Sigmoid colon (tissue), 7 donors: Measurements from ENCODE around the gene FXR2. TPM values are rescaled to one million over a fixed set of nuclear protein-coding genes. Genes with fewer than 3 reads are reported as not detected.

Source experiments
- DNase-seq: peaks from one replicate; pipeline ENCODE4 v3.0.0-alpha.2; 2019
- H3K27ac ChIP-seq, 4 donors: fragments of 200-600 bp; sonication (generic); one replicate each; pipeline ENCODE4 v1.5.1; 2016 to 2019; ENCODE audit warnings: mild to moderate bottlenecking in 1 of 4
- H3K27me3 ChIP-seq, 3 donors: fragments of 200-600 bp; sonication (generic); one replicate each; pipeline ENCODE4 v1.5.1; 2019; ENCODE audit warnings: mild to moderate bottlenecking in 1 of 3
- H3K36me3 ChIP-seq, 4 donors: fragments of 200-600 bp; sonication (generic); one replicate each; pipeline ENCODE4 v1.5.1; 2016 to 2019
- H3K4me1 ChIP-seq, 4 donors: fragments of 200-600 bp; sonication (generic); one replicate each; pipeline ENCODE4 v1.5.1; 2017 to 2019
- H3K4me3 ChIP-seq, 4 donors: fragments of 200-600 bp; sonication (generic); one replicate each; pipeline ENCODE4 v1.5.1; 2017 to 2019; ENCODE audit warnings: mild to moderate bottlenecking in 2 of 4, moderate library complexity in 1 of 4
- H3K9me3 ChIP-seq, 4 donors: fragments of 200-600 bp in 3 of 4; sonication (generic) in 3 of 4; one replicate each; pipeline versions ENCODE4 v1.5.1 to v1.6.1; 2013 to 2019
- EP300 ChIP-seq, 4 donors: sonication (generic); formaldehyde crosslinking; IDR thresholded peaks; one replicate each; pipeline ENCODE4 v1.6.1; 2017; ENCODE audit warnings: antibody characterized with exemption in 4 of 4
- POLR2A ChIP-seq, 2 donors: fragments of 450-650 bp; IDR thresholded peaks; one replicate each; pipeline ENCODE4 v1.6.1; 2016; ENCODE audit warnings: antibody characterized with exemption in 2 of 2, mild to moderate bottlenecking in 2 of 2, moderate library complexity in 2 of 2
- POLR2AphosphoS5 ChIP-seq, 4 donors: sonication (generic); formaldehyde crosslinking; IDR thresholded peaks; one replicate each; pipeline ENCODE4 v1.6.1; 2017; ENCODE audit warnings: antibody characterized with exemption in 4 of 4
- WGBS, 2 donors: extraction: QIAGEN DNeasy Blood & Tissue Kit; methylation state at CpG; one replicate each; pipeline ENCODE4 v1.1.7; 2013; 5-methylcytosine and 5-hydroxymethylcytosine counted together
- intact Hi-C: fragments of 100-400 bp; cut with DNase I; formaldehyde crosslinking; loops from one replicate; pipeline ENCODE4 v1.15.1; 2023
- polyA plus RNA-seq, 3 donors: library from polyadenylated mRNA; stranded (reverse); fragments of 200-250 nt; gene quantifications; one replicate each; pipeline ENCODE4 v1.2.3, GENCODE V29; 2013
- total RNA-seq, 4 donors: library from RNA; depleted of rRNA; stranded (reverse); fragments of >200 nt; gene quantifications; one replicate each; pipeline ENCODE4 v1.1.0, GENCODE V29; 2016
- TF ChIP-seq, protein P1 (sequence below), 4 experiments: fragments of 450-650 bp in 3 of 4; fragments of 200-600 bp in 1 of 4; IDR thresholded peaks; one replicate each; pipeline ENCODE4 v1.5.1; 2016 to 2019; ENCODE audit warnings: antibody characterized with exemption in 4 of 4, mild to moderate bottlenecking in 3 of 4, moderate library complexity in 2 of 4
- donor health status: healthy with polysubstance abuse.
- donor health status: Bipolar disorder and iron deficiency.
- donor health status: healthy.

The FXR2 gene
- total and polyA plus RNA-seq, 7 donors: 21.3 to 35.5 (median 33.8) TPM

DNA sequence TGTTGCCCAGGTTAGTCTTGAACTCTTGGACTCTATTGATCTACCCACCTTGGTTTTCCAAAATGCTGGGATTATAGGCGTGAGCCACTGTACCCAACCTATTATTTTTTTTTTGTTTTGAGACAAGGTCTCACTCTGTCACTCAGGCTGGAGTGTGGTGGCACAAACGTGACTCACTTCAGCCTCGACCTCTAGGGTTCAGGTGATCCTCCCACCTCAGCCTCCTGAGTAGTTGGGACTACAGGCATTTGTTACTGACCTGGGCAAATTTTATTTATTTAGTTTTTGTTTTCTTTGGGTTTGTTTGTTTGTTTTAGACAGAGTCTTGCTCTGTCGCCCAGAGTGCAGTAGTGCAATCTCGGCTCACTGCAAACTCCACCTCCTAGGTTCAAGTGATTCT is 9.0 kb upstream of the FXR2 start:
- WGBS, 2 donors: 80 to 88% methylated on average over 5 of the region's 5 CpGs
- no peak for DNase-seq
- H3K4me3 ChIP-seq: no peak overlapping the region
- H3K9me3 ChIP-seq: no peaks in the 10 kb centered on the region
- H3K27me3 ChIP-seq: no peaks in the 10 kb centered on the region
- no peak overlapping the region for H3K27ac ChIP-seq
- intact Hi-C loops: no loop called here
- TF ChIP-seq, protein P1, sequence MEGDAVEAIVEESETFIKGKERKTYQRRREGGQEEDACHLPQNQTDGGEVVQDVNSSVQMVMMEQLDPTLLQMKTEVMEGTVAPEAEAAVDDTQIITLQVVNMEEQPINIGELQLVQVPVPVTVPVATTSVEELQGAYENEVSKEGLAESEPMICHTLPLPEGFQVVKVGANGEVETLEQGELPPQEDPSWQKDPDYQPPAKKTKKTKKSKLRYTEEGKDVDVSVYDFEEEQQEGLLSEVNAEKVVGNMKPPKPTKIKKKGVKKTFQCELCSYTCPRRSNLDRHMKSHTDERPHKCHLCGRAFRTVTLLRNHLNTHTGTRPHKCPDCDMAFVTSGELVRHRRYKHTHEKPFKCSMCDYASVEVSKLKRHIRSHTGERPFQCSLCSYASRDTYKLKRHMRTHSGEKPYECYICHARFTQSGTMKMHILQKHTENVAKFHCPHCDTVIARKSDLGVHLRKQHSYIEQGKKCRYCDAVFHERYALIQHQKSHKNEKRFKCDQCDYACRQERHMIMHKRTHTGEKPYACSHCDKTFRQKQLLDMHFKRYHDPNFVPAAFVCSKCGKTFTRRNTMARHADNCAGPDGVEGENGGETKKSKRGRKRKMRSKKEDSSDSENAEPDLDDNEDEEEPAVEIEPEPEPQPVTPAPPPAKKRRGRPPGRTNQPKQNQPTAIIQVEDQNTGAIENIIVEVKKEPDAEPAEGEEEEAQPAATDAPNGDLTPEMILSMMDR (IDR thresholded peaks at IDR 0.05): no peak
- TF ChIP-seq EP300 (IDR thresholded peaks at IDR 0.05) (no peak), POLR2AphosphoS5 (IDR thresholded peaks at IDR 0.05) (no peak), POLR2A (IDR thresholded peaks at IDR 0.05) (no peak)
- peaks cover 0 to 13% (median 5%) of the 10 kb centered on the region in 4 donors for H3K36me3 ChIP-seq
- peaks cover 0 to 17% (median 14%) of the 10 kb centered on the region in 4 donors for H3K4me1 ChIP-seq

DNA sequence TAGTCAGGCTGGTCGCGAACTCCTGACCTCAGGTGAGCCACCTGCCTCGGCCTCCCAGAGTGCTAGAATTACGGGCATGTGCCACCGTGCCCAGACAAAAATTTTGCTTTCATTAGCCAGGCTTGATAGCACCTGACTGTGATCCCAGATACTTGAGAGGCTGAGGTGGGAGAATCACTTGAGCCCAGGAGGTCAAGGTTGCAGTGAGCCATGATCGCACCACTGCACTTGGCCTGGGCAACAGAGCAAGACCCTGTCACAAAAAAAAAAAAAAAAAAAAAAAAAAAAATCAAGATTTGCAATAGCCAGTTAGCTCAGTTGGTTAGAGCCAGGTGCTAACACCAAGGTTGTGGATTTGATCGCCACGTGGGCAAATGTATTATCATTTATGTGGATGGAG is 6.1 kb upstream of the FXR2 start:
- peaks cover 0 to 7% (median 3%) of the 10 kb centered on the region in 4 donors for H3K36me3 ChIP-seq
- no peaks in the 10 kb centered on the region for H3K9me3 ChIP-seq
- no peaks in the 10 kb centered on the region for H3K4me1 ChIP-seq
- H3K4me3 ChIP-seq: no peak overlapping the region
- no peak for TF ChIP-seq POLR2AphosphoS5 (IDR thresholded peaks at IDR 0.05)
- no peak for TF ChIP-seq POLR2A (IDR thresholded peaks at IDR 0.05)
- TF ChIP-seq, protein P1 (IDR thresholded peaks at IDR 0.05): no peak
- WGBS, 2 donors: 88 to 94% methylated on average over 8 of the region's 8 CpGs
- H3K27ac ChIP-seq: no peak overlapping the region
- H3K27me3 ChIP-seq: no peaks in the 10 kb centered on the region
- no peak for DNase-seq
- intact Hi-C loops: no loop called here

DNA sequence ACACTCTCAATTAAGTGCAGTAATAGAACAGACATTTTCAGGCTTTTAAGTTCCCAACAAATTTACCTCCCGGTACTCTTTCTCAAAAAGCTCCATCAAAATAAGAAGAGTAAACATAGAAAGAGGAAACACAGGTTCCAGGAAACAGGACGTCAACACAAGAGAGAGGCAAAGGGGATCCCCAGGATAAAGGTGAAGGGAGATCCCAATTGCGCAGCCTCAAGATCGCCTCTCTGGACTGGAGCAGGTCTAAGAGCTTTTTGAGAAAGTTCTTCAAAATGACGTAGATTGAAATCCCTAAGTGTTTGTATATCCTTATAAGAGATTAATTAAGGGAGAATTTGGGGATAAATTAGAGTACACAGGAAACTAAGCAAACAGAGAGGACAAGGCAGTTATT is 3.9 kb upstream of the FXR2 start:
- peaks cover 0 to 11% (median 11%) of the 10 kb centered on the region in 4 donors for H3K4me1 ChIP-seq
- DNase-seq: no peak
- H3K36me3 ChIP-seq: no peaks in the 10 kb centered on the region
- H3K4me3 ChIP-seq: no peak overlapping the region
- H3K27ac ChIP-seq: no peak overlapping the region
- intact Hi-C loops: no loop called here
- no peaks in the 10 kb centered on the region for H3K27me3 ChIP-seq
- WGBS, 2 donors: 67 to 76% methylated on average over 5 of the region's 5 CpGs
- H3K9me3 ChIP-seq: no peaks in the 10 kb centered on the region
- TF ChIP-seq, protein P1 (IDR thresholded peaks at IDR 0.05): no peak
- TF ChIP-seq POLR2AphosphoS5 (IDR thresholded peaks at IDR 0.05): no peak
- no peak for TF ChIP-seq POLR2A (IDR thresholded peaks at IDR 0.05)
- no peak for TF ChIP-seq EP300 (IDR thresholded peaks at IDR 0.05)

DNA sequence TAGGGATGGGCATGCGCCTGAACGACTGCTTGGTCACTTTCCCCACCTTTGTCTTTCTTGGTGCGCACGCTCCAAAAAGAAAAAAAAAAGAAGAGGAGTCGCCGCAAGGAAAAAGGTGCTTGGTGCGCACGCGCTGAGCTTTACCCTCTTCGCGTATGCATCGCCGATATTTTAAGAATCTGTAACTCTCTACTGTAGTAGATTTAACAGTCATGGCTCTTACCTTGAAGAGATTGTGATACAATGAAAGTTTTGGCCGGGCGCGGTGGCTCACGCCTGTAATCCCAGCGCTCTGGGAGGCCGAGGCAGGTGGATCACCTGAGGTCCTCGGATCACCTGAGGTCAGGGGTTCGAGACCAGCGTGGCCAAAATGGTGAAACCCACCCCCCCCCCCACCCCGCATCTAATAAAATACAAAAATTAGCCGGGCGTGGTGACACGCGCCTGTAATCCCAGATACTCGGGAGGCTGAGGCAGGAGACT is 609 bp upstream of the FXR2 start:
- no peaks in the 10 kb centered on the region for H3K27me3 ChIP-seq
- TF ChIP-seq EP300 (IDR thresholded peaks at IDR 0.05): no peak
- peak; percentile 5 to 78 (median 40) for TF ChIP-seq POLR2AphosphoS5 (IDR thresholded peaks at IDR 0.05)
- H3K4me3 ChIP-seq: peak overlapping the region; percentile 28 to 81 (median 44)
- H3K27ac ChIP-seq: peak overlapping the region; percentile 85 to 98 (median 92)
- H3K4me1 ChIP-seq: peaks cover 0 to 43% (median 37%) of the 10 kb centered on the region in 4 donors
- intact Hi-C loops: loop anchor here (2.0 kb wide), 1 partner anchor 55 kb away; the partner anchor contains the start of gene SENP3
- H3K36me3 ChIP-seq: no peaks in the 10 kb centered on the region
- no peaks in the 10 kb centered on the region for H3K9me3 ChIP-seq
- DNase-seq: no peak
- WGBS, 2 donors: 3 to 6% methylated on average over 28 of the region's 28 CpGs

DNA sequence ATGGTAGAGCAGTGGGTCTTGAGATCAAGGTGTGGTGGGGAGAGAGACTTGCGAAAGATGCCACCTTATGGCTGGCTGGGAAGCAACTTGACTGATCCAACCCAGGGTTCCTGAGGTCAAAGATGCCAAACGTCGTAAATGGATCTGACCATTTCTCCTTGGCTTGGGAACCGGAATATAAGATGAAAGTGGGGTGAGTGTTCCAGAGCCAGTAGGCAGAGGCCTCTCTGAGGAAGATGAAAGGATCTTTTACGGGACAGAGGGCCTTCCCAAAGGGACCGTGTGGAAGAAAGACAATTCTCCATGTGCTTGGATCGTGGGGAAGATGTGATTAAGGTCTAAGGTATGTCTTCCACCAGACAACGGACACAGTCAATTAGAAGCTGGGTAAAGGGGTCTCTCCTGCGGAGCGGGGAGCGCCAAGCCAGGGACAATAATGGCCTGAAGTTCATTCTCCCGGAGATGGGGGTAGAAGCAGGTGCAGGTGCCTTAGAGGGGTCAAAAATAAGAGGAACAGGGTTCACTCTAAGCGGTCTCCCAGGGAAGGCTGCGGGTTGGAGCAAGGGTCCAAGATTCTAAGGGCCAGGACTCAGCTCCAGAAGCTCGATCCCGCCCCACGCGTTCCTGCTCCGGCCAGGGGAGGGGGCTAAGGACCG is 800 bp downstream of the FXR2 start:
- DNase-seq: peak; percentile 83
- no peaks in the 10 kb centered on the region for H3K9me3 ChIP-seq
- intact Hi-C loops: loop anchor here (1.0 to 5.0 kb wide), 3 partner anchors 53 to 468 kb away; partner anchors contain the start of genes SENP3 and TP53
- peak overlapping the region; percentile 57 to 95 (median 80) for H3K4me3 ChIP-seq
- TF ChIP-seq, protein P1 (IDR thresholded peaks at IDR 0.05): no peak
- TF ChIP-seq POLR2A (IDR thresholded peaks at IDR 0.05) (no peak), POLR2AphosphoS5 (IDR thresholded peaks at IDR 0.05) (no peak), EP300 (IDR thresholded peaks at IDR 0.05) (no peak)
- peak overlapping the region; percentile 91 to 100 (median 95) for H3K27ac ChIP-seq
- H3K27me3 ChIP-seq: no peaks in the 10 kb centered on the region
- peaks cover 0 to 51% (median 43%) of the 10 kb centered on the region in 4 donors for H3K4me1 ChIP-seq
- no peaks in the 10 kb centered on the region for H3K36me3 ChIP-seq
- 4 to 9% methylated on average over 20 of the region's 20 CpGs for WGBS, 2 donors
